WTC11 (cell line): ENCODE results near the gene SAMSN1. TPM values are rescaled to one million over a fixed set of nuclear protein-coding genes. Genes with fewer than 3 reads are reported as not detected.
A peak's percentile ranks its signal among the peaks of the same experiment; 100 is the strongest.

Source experiments
- ATAC-seq: fragments of 200-7000 bp; cut with Tn5 transposase; 2 replicates; pipeline ENCODE4 v1.10.0; 2021; ENCODE audit warnings: mild to moderate bottlenecking, moderate library complexity
- CTCF ChIA-PET: fragments of 300-600 bp; sonication (Branson Sonifier 250); formaldehyde crosslinking; loops from one replicate; lab custom pipeline; 2021; ENCODE audit warnings: antibody characterized with exemption; lab: Charles Lee
- POLR2A ChIA-PET: fragments of 350-600 bp; sonication (Branson Sonifier 250); formaldehyde crosslinking; loops from one replicate; lab custom pipeline; 2021; ENCODE audit warnings: antibody characterized with exemption; lab: Charles Lee
- DNase-seq: peaks from one replicate; pipeline ENCODE4 v3.0.0; 2021; ENCODE audit warnings: low spot score
- H3K27ac Mint-ChIP-seq: 2 replicates; pipeline ENCODE4 v1.8.0; 2021; ENCODE audit warnings: mixed read lengths
- H3K27me3 Mint-ChIP-seq: 2 replicates; pipeline ENCODE4 v1.8.0; 2021; ENCODE audit warnings: low read depth, mild to moderate bottlenecking, moderate library complexity, mixed read lengths
- H3K36me3 Mint-ChIP-seq: 2 replicates; pipeline ENCODE4 v1.8.0; 2021; ENCODE audit warnings: mixed read lengths
- H3K4me1 Mint-ChIP-seq: 2 replicates; pipeline ENCODE4 v1.8.0; 2022; ENCODE audit warnings: mixed read lengths
- H3K4me3 Mint-ChIP-seq: 2 replicates; pipeline ENCODE4 v1.8.0; 2021; ENCODE audit warnings: mild to moderate bottlenecking, moderate library complexity, mixed read lengths
- H3K9me3 Mint-ChIP-seq: 2 replicates; pipeline ENCODE4 v1.8.0; 2021; ENCODE audit warnings: mixed read lengths
- CBFB ChIP-seq: sonication (generic); formaldehyde crosslinking; IDR thresholded peaks from 2 replicates; pipeline ENCODE4 v1.8.1; 2022; ENCODE audit warnings: mild to moderate bottlenecking, low read depth, missing genetic modification reagents
- CDX4 ChIP-seq: fragments of 250-450 bp; sonication (Bioruptor Pico); IDR thresholded peaks from 2 replicates; pipeline ENCODE4 v1.9.0; 2021; ENCODE audit warnings: moderate library complexity, mild to moderate bottlenecking, inconsistent platforms, borderline replicate concordance
- E2F4 ChIP-seq: sonication (generic); formaldehyde crosslinking; IDR thresholded peaks from 2 replicates; pipeline ENCODE4 v1.8.1; 2022; ENCODE audit warnings: low read depth, mild to moderate bottlenecking, moderate library complexity, missing genetic modification reagents, borderline replicate concordance
- E2F5 ChIP-seq: sonication (generic); formaldehyde crosslinking; IDR thresholded peaks from 2 replicates; pipeline ENCODE4 v1.8.1; 2022; ENCODE audit warnings: mild to moderate bottlenecking, moderate library complexity, missing genetic modification reagents
- FOXP1 ChIP-seq: sonication (generic); formaldehyde crosslinking; IDR thresholded peaks from 2 replicates; pipeline ENCODE4 v1.8.0; 2022; ENCODE audit warnings: missing genetic modification reagents, mild to moderate bottlenecking, moderate library complexity, borderline replicate concordance
- GRHL2 ChIP-seq: fragments of 250-450 bp; sonication (Bioruptor Pico); IDR thresholded peaks from 2 replicates; pipeline ENCODE4 v1.8.0; 2022; ENCODE audit warnings: mild to moderate bottlenecking, moderate library complexity; ENCODE audit not compliant: insufficient replicate concordance, severe bottlenecking
- HMGA2 ChIP-seq: fragments of 250-450 bp; sonication (Bioruptor Pico); IDR thresholded peaks from 2 replicates; pipeline ENCODE4 v1.4.0; 2021; ENCODE audit warnings: mild to moderate bottlenecking, moderate library complexity
- IRF2 ChIP-seq: sonication (generic); formaldehyde crosslinking; IDR thresholded peaks from 2 replicates; pipeline ENCODE4 v1.8.0; 2022; ENCODE audit warnings: low read depth, missing genetic modification reagents, borderline replicate concordance
- JUN ChIP-seq: sonication (generic); formaldehyde crosslinking; IDR thresholded peaks from 2 replicates; pipeline ENCODE4 v1.8.0; 2023; ENCODE audit warnings: mild to moderate bottlenecking, missing genetic modification reagents
- MXD4 ChIP-seq: fragments of 250-450 bp; sonication (Bioruptor Pico); IDR thresholded peaks from 2 replicates; pipeline ENCODE4 v1.8.0; 2021; ENCODE audit warnings: mild to moderate bottlenecking, moderate library complexity, borderline replicate concordance
- NR1H2 ChIP-seq: sonication (generic); formaldehyde crosslinking; IDR thresholded peaks from 2 replicates; pipeline ENCODE4 v1.9.0; 2021; ENCODE audit warnings: mild to moderate bottlenecking, moderate library complexity, missing genetic modification reagents
- NR2C2 ChIP-seq: sonication (generic); formaldehyde crosslinking; IDR thresholded peaks from 2 replicates; pipeline ENCODE4 v1.8.0; 2022; ENCODE audit warnings: mild to moderate bottlenecking, missing genetic modification reagents
- OVOL2 ChIP-seq: fragments of 250-450 bp; sonication (Bioruptor Pico); IDR thresholded peaks from 2 replicates; pipeline ENCODE4 v1.9.0; 2021; ENCODE audit warnings: mild to moderate bottlenecking, borderline replicate concordance
- PREB ChIP-seq: sonication (generic); formaldehyde crosslinking; IDR thresholded peaks from 2 replicates; pipeline ENCODE4 v1.8.1; 2022; ENCODE audit warnings: mild to moderate bottlenecking, missing genetic modification reagents, moderate library complexity, borderline replicate concordance
- STAT6 ChIP-seq: sonication (generic); formaldehyde crosslinking; conservative IDR thresholded peaks from 2 replicates; pipeline ENCODE4 v1.8.1; 2023; ENCODE audit warnings: mild to moderate bottlenecking, low read depth, missing genetic modification reagents, moderate library complexity
- USF2 ChIP-seq: sonication (generic); formaldehyde crosslinking; IDR thresholded peaks from 2 replicates; pipeline ENCODE4 v1.8.1; 2023; ENCODE audit warnings: mild to moderate bottlenecking, missing genetic modification reagents, moderate library complexity
- ZBTB21 ChIP-seq: sonication (generic); formaldehyde crosslinking; IDR thresholded peaks from 2 replicates; pipeline ENCODE4 v1.8.1; 2023; ENCODE audit warnings: mild to moderate bottlenecking, missing genetic modification reagents, borderline replicate concordance
- ZNF121 ChIP-seq: sonication (generic); formaldehyde crosslinking; IDR thresholded peaks from 2 replicates; pipeline ENCODE4 v1.8.0; 2023; ENCODE audit warnings: missing genetic modification reagents
- ZNF263 ChIP-seq: sonication (generic); formaldehyde crosslinking; IDR thresholded peaks from 2 replicates; pipeline ENCODE4 v1.8.1; 2022; ENCODE audit warnings: low read depth, mild to moderate bottlenecking, moderate library complexity, missing genetic modification reagents
- total RNA-seq: library from RNA; stranded (reverse); gene quantifications from 3 replicates; pipeline ENCODE4 v1.2.3, GENCODE V29; 2021
- TF ChIP-seq, protein P1 (sequence below): sonication (generic); formaldehyde crosslinking; IDR thresholded peaks from 2 replicates; pipeline ENCODE4 v1.8.0; 2022; ENCODE audit warnings: mild to moderate bottlenecking, missing genetic modification reagents
- TF ChIP-seq, protein P2 (sequence below): fragments of 250-450 bp; sonication (Bioruptor Pico); IDR thresholded peaks from 2 replicates; pipeline ENCODE4 v1.9.0; 2021; ENCODE audit warnings: mild to moderate bottlenecking
- TF ChIP-seq, protein P3 (sequence below): sonication (generic); formaldehyde crosslinking; IDR thresholded peaks from 2 replicates; pipeline ENCODE4 v1.8.0; 2022; ENCODE audit warnings: mild to moderate bottlenecking, missing genetic modification reagents

Gene SAMSN1
- total RNA-seq, 1 experiment from 2014 or later, result 1.2 TPM

- Mint-ChIP-seq H3K36me3 (no peaks in the 10 kb centered on the region), H3K27ac (no peak overlapping the region), H3K9me3 (no peaks in the 10 kb centered on the region), H3K4me3 (no peak overlapping the region), H3K27me3 (no peaks in the 10 kb centered on the region), H3K4me1 (no peaks in the 10 kb centered on the region)
- TF ChIP-seq, protein P1, sequence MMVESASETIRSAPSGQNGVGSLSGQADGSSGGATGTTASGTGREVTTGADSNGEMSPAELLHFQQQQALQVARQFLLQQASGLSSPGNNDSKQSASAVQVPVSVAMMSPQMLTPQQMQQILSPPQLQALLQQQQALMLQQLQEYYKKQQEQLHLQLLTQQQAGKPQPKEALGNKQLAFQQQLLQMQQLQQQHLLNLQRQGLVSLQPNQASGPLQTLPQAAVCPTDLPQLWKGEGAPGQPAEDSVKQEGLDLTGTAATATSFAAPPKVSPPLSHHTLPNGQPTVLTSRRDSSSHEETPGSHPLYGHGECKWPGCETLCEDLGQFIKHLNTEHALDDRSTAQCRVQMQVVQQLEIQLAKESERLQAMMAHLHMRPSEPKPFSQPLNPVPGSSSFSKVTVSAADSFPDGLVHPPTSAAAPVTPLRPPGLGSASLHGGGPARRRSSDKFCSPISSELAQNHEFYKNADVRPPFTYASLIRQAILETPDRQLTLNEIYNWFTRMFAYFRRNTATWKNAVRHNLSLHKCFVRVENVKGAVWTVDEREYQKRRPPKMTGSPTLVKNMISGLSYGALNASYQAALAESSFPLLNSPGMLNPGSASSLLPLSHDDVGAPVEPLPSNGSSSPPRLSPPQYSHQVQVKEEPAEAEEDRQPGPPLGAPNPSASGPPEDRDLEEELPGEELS (CRISPR knock-in tag), result no peak
- peak; percentile 95 for TF ChIP-seq HMGA2
- no peak for TF ChIP-seq USF2 (CRISPR knock-in tag)
- no peak for DNase-seq
- ChIA-PET POLR2A (no interaction called here), CTCF (no interaction called here)
- no peak for ATAC-seq
These were observed 71.1 kb downstream of the SAMSN1 start for GRCh38 chr21:14474995-14475394.

- H3K36me3 Mint-ChIP-seq, result no peaks in the 10 kb centered on the region
- no peak overlapping the region for H3K4me3 Mint-ChIP-seq
- ChIA-PET POLR2A (no interaction called here), CTCF (no interaction called here)
- TF ChIP-seq ZNF121 (CRISPR knock-in tag) (no peak), PREB (CRISPR knock-in tag) (no peak), MXD4 (CRISPR knock-in tag) (no peak), STAT6 (CRISPR knock-in tag) (no peak), FOXP1 (CRISPR knock-in tag) (no peak), OVOL2 (CRISPR knock-in tag) (no peak), CBFB (CRISPR knock-in tag) (no peak), CDX4 (CRISPR knock-in tag) (no peak), ZBTB21 (CRISPR knock-in tag) (no peak), NR1H2 (CRISPR knock-in tag) (no peak), E2F4 (CRISPR knock-in tag) (no peak), ZNF263 (CRISPR knock-in tag) (no peak), NR2C2 (CRISPR knock-in tag) (no peak), JUN (CRISPR knock-in tag) (no peak), GRHL2 (no peak), E2F5 (no peak), IRF2 (CRISPR knock-in tag) (no peak)
- TF ChIP-seq, protein P2, sequence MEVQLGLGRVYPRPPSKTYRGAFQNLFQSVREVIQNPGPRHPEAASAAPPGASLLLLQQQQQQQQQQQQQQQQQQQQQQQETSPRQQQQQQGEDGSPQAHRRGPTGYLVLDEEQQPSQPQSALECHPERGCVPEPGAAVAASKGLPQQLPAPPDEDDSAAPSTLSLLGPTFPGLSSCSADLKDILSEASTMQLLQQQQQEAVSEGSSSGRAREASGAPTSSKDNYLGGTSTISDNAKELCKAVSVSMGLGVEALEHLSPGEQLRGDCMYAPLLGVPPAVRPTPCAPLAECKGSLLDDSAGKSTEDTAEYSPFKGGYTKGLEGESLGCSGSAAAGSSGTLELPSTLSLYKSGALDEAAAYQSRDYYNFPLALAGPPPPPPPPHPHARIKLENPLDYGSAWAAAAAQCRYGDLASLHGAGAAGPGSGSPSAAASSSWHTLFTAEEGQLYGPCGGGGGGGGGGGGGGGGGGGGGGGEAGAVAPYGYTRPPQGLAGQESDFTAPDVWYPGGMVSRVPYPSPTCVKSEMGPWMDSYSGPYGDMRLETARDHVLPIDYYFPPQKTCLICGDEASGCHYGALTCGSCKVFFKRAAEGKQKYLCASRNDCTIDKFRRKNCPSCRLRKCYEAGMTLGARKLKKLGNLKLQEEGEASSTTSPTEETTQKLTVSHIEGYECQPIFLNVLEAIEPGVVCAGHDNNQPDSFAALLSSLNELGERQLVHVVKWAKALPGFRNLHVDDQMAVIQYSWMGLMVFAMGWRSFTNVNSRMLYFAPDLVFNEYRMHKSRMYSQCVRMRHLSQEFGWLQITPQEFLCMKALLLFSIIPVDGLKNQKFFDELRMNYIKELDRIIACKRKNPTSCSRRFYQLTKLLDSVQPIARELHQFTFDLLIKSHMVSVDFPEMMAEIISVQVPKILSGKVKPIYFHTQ (CRISPR knock-in tag), result no peak
- TF ChIP-seq, protein P3, sequence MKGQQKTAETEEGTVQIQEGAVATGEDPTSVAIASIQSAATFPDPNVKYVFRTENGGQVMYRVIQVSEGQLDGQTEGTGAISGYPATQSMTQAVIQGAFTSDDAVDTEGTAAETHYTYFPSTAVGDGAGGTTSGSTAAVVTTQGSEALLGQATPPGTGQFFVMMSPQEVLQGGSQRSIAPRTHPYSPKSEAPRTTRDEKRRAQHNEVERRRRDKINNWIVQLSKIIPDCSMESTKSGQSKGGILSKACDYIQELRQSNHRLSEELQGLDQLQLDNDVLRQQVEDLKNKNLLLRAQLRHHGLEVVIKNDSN (CRISPR knock-in tag), result no peak
- no peak for DNase-seq
- H3K27ac Mint-ChIP-seq, result no peak overlapping the region
- no peak for ATAC-seq
- no peaks in the 10 kb centered on the region for H3K27me3 Mint-ChIP-seq
- H3K9me3 Mint-ChIP-seq, result no peaks in the 10 kb centered on the region
- no peaks in the 10 kb centered on the region for H3K4me1 Mint-ChIP-seq
These were observed 76.5 kb downstream of the SAMSN1 start for GRCh38 chr21:14469641-14470040.
